Ovary (tissue), 1 donor: ENCODE data around the gene SPECC1.

Source experiments
- EP300 ChIP-seq: sonication (generic); formaldehyde crosslinking; IDR thresholded peaks from one replicate; pipeline ENCODE4 v1.6.1; 2017; ENCODE audit warnings: antibody characterized with exemption
- POLR2A ChIP-seq: fragments of 450-650 bp; IDR thresholded peaks from one replicate; pipeline ENCODE4 v1.6.1; 2017; ENCODE audit warnings: antibody characterized with exemption, mild to moderate bottlenecking, moderate library complexity

DNA sequence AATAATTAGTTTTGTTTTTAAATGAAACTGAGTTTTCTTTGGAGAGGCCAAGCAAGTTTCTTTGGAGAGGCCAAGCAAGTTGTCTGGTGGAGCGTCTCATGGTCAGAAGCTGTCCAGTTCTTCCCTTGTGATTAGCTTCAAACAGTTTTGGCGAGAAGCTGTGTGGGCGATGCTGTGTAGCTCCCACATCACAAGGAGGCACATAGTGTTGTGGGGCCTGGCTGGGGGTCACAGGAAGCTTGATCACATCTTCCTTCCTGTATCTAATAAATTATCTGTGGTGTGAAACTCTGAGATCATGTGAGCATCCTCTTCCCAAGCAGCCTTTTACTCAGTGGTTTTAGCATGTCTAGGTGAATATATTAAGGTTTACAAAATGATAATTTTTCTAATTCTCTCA lies 33.9 kb downstream of the SPECC1 start:
- TF ChIP-seq EP300 (no peak), POLR2A (no peak)
